Caco-2 (cell line): Measurements from ENCODE around the gene MCC. TPM values are rescaled to one million over a fixed set of nuclear protein-coding genes. Genes with fewer than 3 reads are reported as not detected.

Experiments
- BruUV-seq: library from RNA; stranded (reverse); fragments of 400-500 nt; replicated peaks from 2 replicates; lab custom pipeline; 2021; lab: Mats Ljungman, UMichigan
- CTCF ChIA-PET: fragments of 300-600 bp; sonication (Branson Sonifier 250); formaldehyde crosslinking; loops from one replicate; lab custom pipeline; 2022; ENCODE audit warnings: antibody characterized with exemption; lab: Charles Lee
- POLR2A ChIA-PET: fragments of 300-600 bp; sonication (Branson Sonifier 250); formaldehyde crosslinking; loops from one replicate; lab custom pipeline; 2022; ENCODE audit warnings: antibody characterized with exemption; lab: Charles Lee
- DNase-seq, 2 experiments: peaks; one replicate each; pipeline versions ENCODE4 v3.0.0 to v3.0.0-alpha.2; 2020 to 2022
- H3K27me3 ChIP-seq: replicated peaks from 2 replicates; pipeline ENCODE4 v1.6.0; 2011; ENCODE audit warnings: low read length; ENCODE audit not compliant: control insufficient read depth, insufficient read depth
- H3K36me3 ChIP-seq: 2 replicates; pipeline ENCODE4 v1.5.1; 2011; ENCODE audit warnings: low read length; ENCODE audit not compliant: control insufficient read depth, insufficient read depth
- H3K4me1 ChIP-seq: fragments of 250-450 bp; sonication (Bioruptor Pico); 2 replicates; pipeline ENCODE4 v1.5.1; 2020; ENCODE audit warnings: mild to moderate bottlenecking
- H3K4me3 ChIP-seq: 2 replicates; pipeline ENCODE4 v1.5.1; 2011; ENCODE audit warnings: low read depth, mild to moderate bottlenecking, control low read depth, low read length
- H3K9me3 ChIP-seq: fragments of 250-450 bp; sonication (Bioruptor Pico); 2 replicates; pipeline ENCODE4 v1.5.1; 2020; ENCODE audit warnings: mild to moderate bottlenecking, moderate library complexity
- H3K27ac Mint-ChIP-seq: one replicate; pipeline ENCODE4 v1.8.0; 2022; ENCODE audit warnings: mixed read lengths; ENCODE audit not compliant: unreplicated experiment
- H3K27me3 Mint-ChIP-seq: one replicate; pipeline ENCODE4 v1.8.0; 2022; ENCODE audit warnings: mixed read lengths; ENCODE audit not compliant: insufficient read depth, unreplicated experiment
- H3K36me3 Mint-ChIP-seq: one replicate; pipeline ENCODE4 v1.8.0; 2022; ENCODE audit warnings: mild to moderate bottlenecking, mixed read lengths; ENCODE audit not compliant: insufficient read depth, unreplicated experiment
- H3K4me1 Mint-ChIP-seq: one replicate; pipeline ENCODE4 v1.8.0; 2022; ENCODE audit warnings: low read depth, mixed read lengths; ENCODE audit not compliant: unreplicated experiment
- H3K4me3 Mint-ChIP-seq: one replicate; pipeline ENCODE4 v1.8.0; 2022; ENCODE audit warnings: mild to moderate bottlenecking, moderate library complexity, mixed read lengths; ENCODE audit not compliant: unreplicated experiment
- H3K9me3 Mint-ChIP-seq: one replicate; pipeline ENCODE4 v1.8.0; 2022; ENCODE audit warnings: mixed read lengths; ENCODE audit not compliant: unreplicated experiment
- intact Hi-C: fragments of 100-400 bp; cut with micrococcal nuclease; formaldehyde crosslinking; loops from one replicate; pipeline ENCODE4 v1.10.0; 2022; ENCODE audit not compliant: unreplicated experiment
- total RNA-seq: library from RNA; stranded (reverse); gene quantifications from 2 replicates; pipeline ENCODE4 v1.2.3, GENCODE V29; 2022
- TF ChIP-seq, protein P1 (sequence below), 2 experiments: fragments of 200-600 bp in 1 of 2; IDR thresholded peaks; 1 replicate in 1 of 2; 2 replicates in 1 of 2; pipeline versions ENCODE4 v1.5.1 to v1.8.0; 2011 to 2022; ENCODE audit warnings: antibody characterized with exemption in 1 of 2, control low read depth in 1 of 2, inconsistent platforms in 1 of 2, low read depth in 1 of 2, low read length in 1 of 2, mild to moderate bottlenecking in 1 of 2, moderate library complexity in 1 of 2; ENCODE audit not compliant: insufficient read depth in 1 of 2, severe bottlenecking in 1 of 2, unreplicated experiment in 1 of 2

Gene MCC
- total RNA-seq, 1 experiment from 2014 or later: 0.09 TPM

DNA sequence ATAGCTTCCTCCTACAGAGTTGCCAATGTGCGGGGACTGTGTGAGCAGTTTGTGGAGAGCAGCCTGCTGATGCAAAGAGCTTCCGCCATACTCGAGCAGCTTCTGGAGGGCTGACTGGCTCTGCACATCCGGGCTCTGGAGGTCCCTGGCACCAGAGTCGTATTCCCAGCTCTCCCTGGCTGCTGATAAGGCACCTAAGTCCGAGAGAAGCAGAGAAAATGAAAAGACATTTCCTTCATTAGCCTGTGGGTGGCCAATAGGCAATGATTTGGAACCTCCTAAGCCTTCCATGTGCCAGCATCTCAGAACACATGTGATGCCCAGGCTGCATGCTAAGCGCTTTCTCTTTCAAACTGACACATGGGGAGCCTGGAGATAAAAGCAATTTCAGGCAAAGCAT, 147.7 kb downstream of the MCC start:
- ChIA-PET POLR2A (no interaction called here), CTCF (no interaction called here)
- no peaks in the 10 kb centered on the region for H3K36me3 Mint-ChIP-seq
- H3K4me3 Mint-ChIP-seq: no peak overlapping the region
- Histone ChIP-seq H3K36me3 (no peaks in the 10 kb centered on the region), H3K9me3 (no peaks in the 10 kb centered on the region), H3K27me3 (no peaks in the 10 kb centered on the region; the same call in none of the 2 replicates), H3K4me3 (no peak overlapping the region), H3K4me1 (no peaks in the 10 kb centered on the region)
- H3K9me3 Mint-ChIP-seq: no peaks in the 10 kb centered on the region
- DNase-seq: no peak
- H3K4me1 Mint-ChIP-seq: no peaks in the 10 kb centered on the region
- H3K27ac Mint-ChIP-seq: no peak overlapping the region
- peaks cover 4% of the 10 kb centered on the region for H3K27me3 Mint-ChIP-seq
- BruUV-seq: no TSS peak
- intact Hi-C loops: no loop called here
- TF ChIP-seq, protein P1, sequence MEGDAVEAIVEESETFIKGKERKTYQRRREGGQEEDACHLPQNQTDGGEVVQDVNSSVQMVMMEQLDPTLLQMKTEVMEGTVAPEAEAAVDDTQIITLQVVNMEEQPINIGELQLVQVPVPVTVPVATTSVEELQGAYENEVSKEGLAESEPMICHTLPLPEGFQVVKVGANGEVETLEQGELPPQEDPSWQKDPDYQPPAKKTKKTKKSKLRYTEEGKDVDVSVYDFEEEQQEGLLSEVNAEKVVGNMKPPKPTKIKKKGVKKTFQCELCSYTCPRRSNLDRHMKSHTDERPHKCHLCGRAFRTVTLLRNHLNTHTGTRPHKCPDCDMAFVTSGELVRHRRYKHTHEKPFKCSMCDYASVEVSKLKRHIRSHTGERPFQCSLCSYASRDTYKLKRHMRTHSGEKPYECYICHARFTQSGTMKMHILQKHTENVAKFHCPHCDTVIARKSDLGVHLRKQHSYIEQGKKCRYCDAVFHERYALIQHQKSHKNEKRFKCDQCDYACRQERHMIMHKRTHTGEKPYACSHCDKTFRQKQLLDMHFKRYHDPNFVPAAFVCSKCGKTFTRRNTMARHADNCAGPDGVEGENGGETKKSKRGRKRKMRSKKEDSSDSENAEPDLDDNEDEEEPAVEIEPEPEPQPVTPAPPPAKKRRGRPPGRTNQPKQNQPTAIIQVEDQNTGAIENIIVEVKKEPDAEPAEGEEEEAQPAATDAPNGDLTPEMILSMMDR (IDR thresholded peaks at IDR 0.05; ENCODE audit: insufficient read depth in 1 of 2, low read depth in 1 of 2, low read length in 1 of 2, severe bottlenecking in 1 of 2, unreplicated experiment in 1 of 2): no peak

DNA sequence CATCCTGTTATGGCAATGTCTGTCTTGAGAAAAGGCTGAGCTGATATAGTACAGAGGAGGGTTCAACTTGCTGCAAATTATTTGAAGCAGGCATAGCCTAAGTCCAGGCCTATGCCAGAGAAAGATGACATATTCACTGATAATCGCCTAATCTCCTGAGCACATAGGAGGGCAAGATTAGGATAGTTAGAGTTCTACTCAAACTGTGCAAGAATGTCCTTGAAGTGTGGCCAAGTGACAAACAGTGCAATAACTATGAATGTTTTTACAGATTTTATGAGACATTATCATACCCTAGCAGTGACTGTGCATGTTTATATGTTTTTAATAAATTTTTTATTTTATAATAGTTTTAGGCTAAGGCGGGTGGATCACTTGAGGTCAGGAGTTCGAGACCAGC, 149.6 kb downstream of the MCC start:
- Histone ChIP-seq H3K27me3 (no peaks in the 10 kb centered on the region; the same call in none of the 2 replicates), H3K36me3 (no peaks in the 10 kb centered on the region), H3K9me3 (no peaks in the 10 kb centered on the region), H3K4me3 (no peak overlapping the region), H3K4me1 (no peaks in the 10 kb centered on the region)
- ChIA-PET POLR2A (no interaction called here), CTCF (no interaction called here)
- TF ChIP-seq, protein P1 (IDR thresholded peaks at IDR 0.05; ENCODE audit: insufficient read depth in 1 of 2, low read depth in 1 of 2, low read length in 1 of 2, severe bottlenecking in 1 of 2, unreplicated experiment in 1 of 2): no peak
- H3K27me3 Mint-ChIP-seq: peaks cover 4% of the 10 kb centered on the region
- H3K27ac Mint-ChIP-seq: no peak overlapping the region
- no peaks in the 10 kb centered on the region for H3K9me3 Mint-ChIP-seq
- H3K4me1 Mint-ChIP-seq: no peaks in the 10 kb centered on the region
- intact Hi-C loops: loop anchor here (10.0 kb wide), 1 partner anchor 254 kb away; no protein-coding TSS in a partner anchor
- no peaks in the 10 kb centered on the region for H3K36me3 Mint-ChIP-seq
- DNase-seq: no peak
- BruUV-seq: no TSS peak
- no peak overlapping the region for H3K4me3 Mint-ChIP-seq

DNA sequence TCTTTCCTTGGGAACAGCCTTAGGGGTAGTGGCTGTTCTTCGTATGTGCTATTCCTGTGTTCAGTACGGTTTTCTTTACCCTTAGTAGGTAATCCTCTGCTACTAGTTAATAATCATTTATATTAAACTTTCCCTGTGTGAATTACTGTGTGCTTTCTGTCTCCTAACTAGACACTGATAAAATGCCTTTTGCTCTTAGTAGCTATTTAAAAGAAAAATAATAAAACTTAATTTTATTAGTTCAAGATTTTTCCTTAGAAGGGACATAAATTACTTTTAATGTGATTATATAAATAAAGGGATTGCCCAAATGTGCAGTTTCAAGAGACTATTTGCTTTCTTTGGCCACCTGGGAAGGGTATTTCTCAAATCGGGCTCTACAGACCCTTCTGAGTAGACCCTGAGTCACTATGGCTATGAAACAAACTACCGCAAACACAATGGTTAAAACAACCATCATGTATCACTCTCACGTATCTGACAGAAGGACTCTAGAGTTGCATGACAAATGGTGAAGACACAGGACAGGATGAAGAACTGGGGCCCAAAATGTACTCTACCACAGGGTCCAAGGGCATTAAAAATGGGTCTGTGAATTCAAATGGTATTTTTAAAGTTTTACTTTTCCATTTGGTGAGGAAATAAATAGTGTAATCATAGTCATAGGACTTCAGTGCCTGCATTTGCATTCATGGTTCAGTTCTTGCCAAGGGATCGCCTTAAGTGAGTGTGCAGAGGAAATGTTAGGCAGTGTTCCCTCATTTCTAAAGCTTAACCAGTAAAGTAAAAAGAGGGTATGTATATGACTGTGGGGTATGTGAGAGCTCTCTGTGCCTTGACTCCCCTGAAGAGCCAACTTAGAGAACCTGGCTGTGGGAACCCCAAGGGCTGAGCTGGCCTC, 150.5 kb downstream of the MCC start:
- TF ChIP-seq, protein P1 (IDR thresholded peaks at IDR 0.05; ENCODE audit: insufficient read depth in 1 of 2, low read depth in 1 of 2, low read length in 1 of 2, severe bottlenecking in 1 of 2, unreplicated experiment in 1 of 2): no peak
- Mint-ChIP-seq H3K9me3 (no peaks in the 10 kb centered on the region), H3K36me3 (no peaks in the 10 kb centered on the region), H3K27me3 (peaks cover 4% of the 10 kb centered on the region), H3K4me1 (no peaks in the 10 kb centered on the region), H3K27ac (no peak overlapping the region), H3K4me3 (no peak overlapping the region)
- DNase-seq: no peak
- Histone ChIP-seq H3K9me3 (no peaks in the 10 kb centered on the region), H3K4me3 (no peak overlapping the region), H3K36me3 (no peaks in the 10 kb centered on the region), H3K4me1 (no peaks in the 10 kb centered on the region), H3K27me3 (no peaks in the 10 kb centered on the region; the same call in none of the 2 replicates)
- CTCF ChIA-PET: interaction anchor here (1.1 kb wide), 1 partner anchor 173 kb away, joined by 9 read pairs; no protein-coding TSS in a partner anchor
- no TSS peak for BruUV-seq
- intact Hi-C loops: loop anchor here (1.0 to 10.0 kb wide), 2 partner anchors 253 to 269 kb away; no protein-coding TSS in a partner anchor
- POLR2A ChIA-PET: no interaction called here
